ENCODE results near the gene CASP8AP2.
A peak's percentile ranks its signal among the peaks of the same experiment; 100 is the strongest.
"Not testable (repeated sequence)": the region's sequence is repeated elsewhere in the genome, so short reads cannot be mapped to it uniquely, and the experiment has no call there.

Gene CASP8AP2

GRCh38 chr6:89829472-89830169 is at the start of gene CASP8AP2:
TSS of gene CASP8AP2 (plus strand) at chr6:89829880.
- peak; percentile 99 for DNase-seq

- DNase-seq: no peak
These were observed 48.3 kb upstream of the CASP8AP2 start for GRCh38 chr6:89781070-89782034.

- no peak for DNase-seq
These were observed 47.5 kb upstream of the CASP8AP2 start for GRCh38 chr6:89782222-89782621.

- not testable (repeated sequence) for DNase-seq
These were observed 46.4 kb upstream of the CASP8AP2 start for GRCh38 chr6:89783293-89783692.

- no peak for DNase-seq
These were observed 44.8 kb upstream of the CASP8AP2 start for GRCh38 chr6:89784838-89785237.

- DNase-seq: no peak
These were observed 42.7 kb upstream of the CASP8AP2 start for GRCh38 chr6:89786970-89787369.

- no peak for DNase-seq
These were observed 41.9 kb upstream of the CASP8AP2 start for GRCh38 chr6:89787660-89788328.

GRCh38 chr6:89789980-89790379 is 39.7 kb upstream of the CASP8AP2 start:
- DNase-seq: no peak

GRCh38 chr6:89790403-89790802 is 39.3 kb upstream of the CASP8AP2 start:
- no peak for DNase-seq

- peak; percentile 19 for DNase-seq
These were observed 36.8 kb upstream of the CASP8AP2 start for GRCh38 chr6:89792881-89793280.

- DNase-seq: no peak
These were observed 36.1 kb upstream of the CASP8AP2 start for GRCh38 chr6:89793586-89793985.

- DNase-seq: no peak
These were observed 35.4 kb upstream of the CASP8AP2 start for GRCh38 chr6:89794324-89794723.

GRCh38 chr6:89797317-89797716 is 32.4 kb upstream of the CASP8AP2 start:
- peak; percentile 48 for DNase-seq

- DNase-seq: no peak
These were observed 30.6 kb upstream of the CASP8AP2 start for GRCh38 chr6:89799096-89799495.

GRCh38 chr6:89799756-89800155 is 29.9 kb upstream of the CASP8AP2 start:
- DNase-seq: no peak

- no peak for DNase-seq
These were observed 26.4 kb upstream of the CASP8AP2 start for GRCh38 chr6:89803271-89803670.

GRCh38 chr6:89805814-89806371 is 23.8 kb upstream of the CASP8AP2 start:
- DNase-seq: no peak

GRCh38 chr6:89807581-89807980 is 22.1 kb upstream of the CASP8AP2 start:
- no peak for DNase-seq

- DNase-seq: not testable (repeated sequence)
These were observed 16.3 kb upstream of the CASP8AP2 start for GRCh38 chr6:89813422-89813821.

- DNase-seq: no peak
These were observed 12.2 kb upstream of the CASP8AP2 start for GRCh38 chr6:89817481-89817880.

GRCh38 chr6:89818977-89819335 is 10.7 kb upstream of the CASP8AP2 start:
- DNase-seq: no peak

- DNase-seq: peak; percentile 95
These were observed 10.1 kb upstream of the CASP8AP2 start, which contains the start of gene MDN1 for GRCh38 chr6:89819336-89820130. TSS of gene MDN1 (minus strand) at chr6:89819794. CDS start at chr6:89819607, 187 bp downstream.

Data from fibroblast of skin of right biceps (primary cell).